Body of pancreas (tissue), 4 donors: ENCODE data around the gene PRDM16. TPM values are rescaled to one million over a fixed set of nuclear protein-coding genes. Genes with fewer than 3 reads are reported as not detected.

ENCODE experiments used
- ATAC-seq: fragments of 150-250 bp; one replicate; pipeline ENCODE4 v1.9.1; 2016
- DNase-seq, 4 donors: peaks; one replicate each; pipeline ENCODE4 v3.0.0-alpha.2; 2019
- H3K27ac ChIP-seq, 4 donors: fragments of 200-600 bp; sonication (generic); 1 replicate in 3 of 4; 2 replicates in 1 of 4; pipeline versions ENCODE4 v1.5.1 to v1.6.1; 2016 to 2019; ENCODE audit warnings: mild to moderate bottlenecking in 1 of 4, mixed read lengths in 1 of 4, moderate library complexity in 1 of 4
- H3K27me3 ChIP-seq, 2 donors: fragments of 200-600 bp; sonication (generic); one replicate each; pipeline ENCODE4 v1.6.0; 2016; ENCODE audit warnings: mild to moderate bottlenecking in 1 of 2
- H3K36me3 ChIP-seq, 2 donors: fragments of 200-600 bp; sonication (generic); replicated peaks in 1 of 2; 2 replicates each; pipeline ENCODE4 v1.5.1; 2016; ENCODE audit warnings: low read depth in 2 of 2; ENCODE audit not compliant: insufficient read depth in 1 of 2
- H3K4me1 ChIP-seq: fragments of 200-600 bp; sonication (generic); one replicate; pipeline ENCODE4 v1.6.0; 2016
- H3K4me3 ChIP-seq, 2 donors: fragments of 200-600 bp; sonication (generic); 1 replicate in 1 of 2; 2 replicates in 1 of 2; pipeline ENCODE4 v1.5.1; 2016 to 2019
- H3K9me3 ChIP-seq, 3 donors: fragments of 200-600 bp; sonication (generic); 1 replicate in 2 of 3; 2 replicates in 1 of 3; pipeline ENCODE4 v1.5.1; 2016
- CTCF ChIP-seq, 7 experiments: fragments of 450-650 bp in 4 of 7; fragments of 200-600 bp in 3 of 7; sonication (generic) in 3 of 7; IDR thresholded peaks; one replicate each; pipeline ENCODE4 v1.5.1; 2016 to 2019; ENCODE audit warnings: antibody characterized with exemption in 7 of 7
- POLR2A ChIP-seq, 3 donors: fragments of 450-650 bp; IDR thresholded peaks; one replicate each; pipeline ENCODE4 v1.6.1; 2016; ENCODE audit warnings: antibody characterized with exemption in 3 of 3, mild to moderate bottlenecking in 2 of 3
- WGBS, 2 donors: methylation state at CpG; one replicate each; pipeline ENCODE4 v1.1.5; 2017; 5-methylcytosine and 5-hydroxymethylcytosine counted together
- intact Hi-C: fragments of 100-400 bp; cut with DNase I; formaldehyde crosslinking; loops from one replicate; pipeline ENCODE4 v1.15.1; 2023
- total RNA-seq, 2 donors: library from RNA; depleted of rRNA; stranded (reverse); fragments of >200 nt; gene quantifications; one replicate each; pipeline ENCODE4 v1.1.0, GENCODE V29; 2016

PRDM16 gene
- total RNA-seq, 2 donors from 2014 or later = 15.2 to 16.6 TPM

GRCh38 chr1:3418600-3418999, 349.6 kb downstream of the PRDM16 start:
- no peaks in the 10 kb centered on the region for H3K9me3 ChIP-seq
- H3K36me3 ChIP-seq = no peaks in the 10 kb centered on the region
- H3K27me3 ChIP-seq = no peaks in the 10 kb centered on the region
- no peak overlapping the region for H3K4me3 ChIP-seq
- H3K4me1 ChIP-seq = peaks cover 15% of the 10 kb centered on the region
- ATAC-seq (no peak), DNase-seq (no peak)
- TF ChIP-seq CTCF (IDR thresholded peaks at IDR 0.05) = no peak
- TF ChIP-seq POLR2A (IDR thresholded peaks at IDR 0.05) = no peak
- H3K27ac ChIP-seq = no peak overlapping the region
- intact Hi-C loops = loop anchor here (10.0 kb wide), 1 partner anchor 544 kb away; no protein-coding TSS in a partner anchor
- WGBS, 2 donors = 89 to 100% methylated on average over 1 to 7 of the region's 8 CpGs

GRCh38 chr1:3419415-3420204, 350.6 kb downstream of the PRDM16 start:
- Histone ChIP-seq H3K27ac (no peak overlapping the region), H3K4me1 (peaks cover 21% of the 10 kb centered on the region), H3K36me3 (no peaks in the 10 kb centered on the region), H3K4me3 (no peak overlapping the region), H3K27me3 (no peaks in the 10 kb centered on the region), H3K9me3 (no peaks in the 10 kb centered on the region)
- no peak for TF ChIP-seq CTCF (IDR thresholded peaks at IDR 0.05)
- no peak for ATAC-seq
- 89 to 91% methylated on average over 10 to 15 of the region's 15 CpGs for WGBS, 2 donors
- no peak for DNase-seq
- intact Hi-C loops = loop anchor here (10.0 kb wide), 1 partner anchor 545 kb away; no protein-coding TSS in a partner anchor

GRCh38 chr1:3420218-3420951, 351.4 kb downstream of the PRDM16 start:
- TF ChIP-seq CTCF (IDR thresholded peaks at IDR 0.05) (no peak), POLR2A (IDR thresholded peaks at IDR 0.05) (no peak)
- Histone ChIP-seq H3K27ac (no peak overlapping the region), H3K36me3 (no peaks in the 10 kb centered on the region), H3K9me3 (no peaks in the 10 kb centered on the region), H3K27me3 (no peaks in the 10 kb centered on the region), H3K4me1 (peaks cover 24% of the 10 kb centered on the region), H3K4me3 (no peak overlapping the region)
- DNase-seq = no peak
- intact Hi-C loops = no loop called here
- 90 to 92% methylated on average over 14 to 23 of the region's 23 CpGs for WGBS, 2 donors
- ATAC-seq = no peak

- intact Hi-C loops = no loop called here
- Histone ChIP-seq H3K27me3 (no peaks in the 10 kb centered on the region), H3K4me1 (peaks cover 24% of the 10 kb centered on the region), H3K27ac (peak overlapping the region; percentile 69 to 79 (median 72)), H3K4me3 (no peak overlapping the region), H3K36me3 (peaks cover 0 to 2% of the 10 kb centered on the region in 2 donors), H3K9me3 (no peaks in the 10 kb centered on the region)
- no peak for ATAC-seq
- WGBS, 2 donors = 84 to 86% methylated on average over 6 to 14 of the region's 14 CpGs
- TF ChIP-seq CTCF (IDR thresholded peaks at IDR 0.05) (no peak), POLR2A (IDR thresholded peaks at IDR 0.05) (no peak)
- no peak for DNase-seq
These were observed 353.6 kb downstream of the PRDM16 start for GRCh38 chr1:3422638-3423037.
